ENCODE measurements around the gene SEC14L1.

Gene SEC14L1

GRCh38 chr17:77258638-77259037 is 117.9 kb downstream of the SEC14L1 start:
- DNase-seq (ENCODE audit: extremely low read depth, low read depth) = no peak
- no peak for TF ChIP-seq CTCF (IDR thresholded peaks at IDR 0.05; ENCODE audit: low read depth, low read length)

GRCh38 chr17:77264617-77265230 is 124.0 kb downstream of the SEC14L1 start:
- DNase-seq (ENCODE audit: extremely low read depth, low read depth) = no peak

GRCh38 chr17:77266213-77266612 is 125.4 kb downstream of the SEC14L1 start:
- no peak for TF ChIP-seq CTCF (IDR thresholded peaks at IDR 0.05; ENCODE audit: low read depth, low read length)

More at GRCh38 chr17:77264617-77265230, 124.0 kb downstream of the SEC14L1 start:
- TF ChIP-seq CTCF (IDR thresholded peaks at IDR 0.05; ENCODE audit: low read depth, low read length) = no peak

More at GRCh38 chr17:77266213-77266612, 125.4 kb downstream of the SEC14L1 start:
- DNase-seq (ENCODE audit: extremely low read depth, low read depth) = no peak
